PC-9 (cell line): ENCODE results near the gene FILIP1. TPM values are rescaled to one million over a fixed set of nuclear protein-coding genes. Genes with fewer than 3 reads are reported as not detected.

Source experiments
- Bru-seq: library from RNA; stranded (reverse); fragments of 400-500 nt; gene quantifications from one replicate; lab custom pipeline; 2021; lab: Mats Ljungman, UMichigan
- BruChase-seq, 2 experiments: library from RNA; stranded (reverse); fragments of 400-500 nt; gene quantifications; one replicate each; lab custom pipeline; 2021; lab: Mats Ljungman, UMichigan
- BruUV-seq: library from RNA; stranded (reverse); fragments of 400-500 nt; replicated peaks from 2 replicates; lab custom pipeline; 2021; lab: Mats Ljungman, UMichigan
- CTCF ChIA-PET: fragments of 300-600 bp; sonication (Branson Sonifier 250); formaldehyde crosslinking; loops from one replicate; lab custom pipeline; 2022; ENCODE audit warnings: antibody characterized with exemption; lab: Charles Lee
- POLR2A ChIA-PET: fragments of 300-600 bp; sonication (Branson Sonifier 250); formaldehyde crosslinking; loops from one replicate; lab custom pipeline; 2022; ENCODE audit warnings: antibody characterized with exemption; ENCODE audit not compliant: unreplicated experiment; lab: Charles Lee
- DNase-seq, 2 experiments: peaks; one replicate each; pipeline versions ENCODE4 v3.0.0 to v3.0.0-alpha.2; 2015 to 2022; ENCODE audit warnings: mixed read lengths in 1 of 2
- H2AFZ ChIP-seq: fragments of 200-600 bp; sonication (generic); 2 replicates; pipeline ENCODE4 v1.8.1; 2017; ENCODE audit warnings: antibody characterized with exemption
- H3F3A ChIP-seq: fragments of 200-600 bp; sonication (generic); 2 replicates; pipeline ENCODE4 v1.8.1; 2017; ENCODE audit warnings: antibody characterized with exemption, mild to moderate bottlenecking, low read depth; ENCODE audit not compliant: insufficient read depth
- H3K27ac ChIP-seq: fragments of 200-600 bp; sonication (generic); 2 replicates; pipeline ENCODE4 v1.6.1; 2016; ENCODE audit warnings: mixed run types
- H3K27me3 ChIP-seq: fragments of 200-600 bp; sonication (generic); 2 replicates; pipeline ENCODE4 v1.6.1; 2016; ENCODE audit warnings: low read depth, mixed run types; ENCODE audit not compliant: insufficient read depth
- H3K36me3 ChIP-seq: fragments of 200-600 bp; sonication (generic); 2 replicates; pipeline ENCODE4 v1.6.1; 2016; ENCODE audit warnings: low read depth, mixed run types
- H3K4me1 ChIP-seq: fragments of 200-600 bp; sonication (generic); replicated peaks from 2 replicates; pipeline ENCODE4 v1.6.1; 2016; ENCODE audit warnings: mixed run types; ENCODE audit not compliant: insufficient read depth
- H3K4me2 ChIP-seq: fragments of 200-600 bp; sonication (generic); 2 replicates; pipeline ENCODE4 v1.6.1; 2017; ENCODE audit warnings: mixed run types
- H3K4me3 ChIP-seq: fragments of 200-600 bp; sonication (generic); 2 replicates; pipeline ENCODE4 v1.6.1; 2016; ENCODE audit warnings: mixed run types
- H3K79me2 ChIP-seq: fragments of 200-600 bp; sonication (generic); 2 replicates; pipeline ENCODE4 v1.6.1; 2017; ENCODE audit warnings: low read depth, mixed run types
- H3K9me2 ChIP-seq: fragments of 200-600 bp; sonication (generic); 2 replicates; pipeline ENCODE4 v1.8.1; 2017; ENCODE audit warnings: mild to moderate bottlenecking; ENCODE audit not compliant: insufficient read depth
- H3K9me3 ChIP-seq: fragments of 200-600 bp; sonication (generic); 2 replicates; pipeline ENCODE4 v1.8.1; 2016; ENCODE audit warnings: low read depth; ENCODE audit not compliant: insufficient read depth
- H4K20me1 ChIP-seq: fragments of 200-600 bp; sonication (generic); 2 replicates; pipeline ENCODE4 v1.8.1; 2017; ENCODE audit not compliant: insufficient read depth
- EZH2 ChIP-seq: fragments of 200-600 bp; sonication (generic); IDR thresholded peaks from 2 replicates; pipeline ENCODE4 v1.8.0; 2017; ENCODE audit warnings: antibody characterized with exemption, low read depth
- intact Hi-C: fragments of 100-400 bp; cut with micrococcal nuclease; formaldehyde crosslinking; loops from one replicate; pipeline ENCODE4 v1.10.0; 2022; ENCODE audit not compliant: unreplicated experiment
- long read RNA-seq: library from polyadenylated mRNA; stranded (forward); transcript quantifications from one replicate; pipeline ENCODE4 v2.0.0, GENCODE V29; 2022
- total RNA-seq: library from RNA; stranded (reverse); gene quantifications from 2 replicates; pipeline ENCODE4 v1.2.3, GENCODE V29; 2021
- TF ChIP-seq, protein P1 (sequence below): fragments of 200-600 bp; sonication (generic); conservative IDR thresholded peaks from 2 replicates; pipeline ENCODE4 v1.6.1; 2017; ENCODE audit warnings: mixed run types, antibody characterized with exemption, mild to moderate bottlenecking, moderate library complexity

Gene FILIP1, protein sequence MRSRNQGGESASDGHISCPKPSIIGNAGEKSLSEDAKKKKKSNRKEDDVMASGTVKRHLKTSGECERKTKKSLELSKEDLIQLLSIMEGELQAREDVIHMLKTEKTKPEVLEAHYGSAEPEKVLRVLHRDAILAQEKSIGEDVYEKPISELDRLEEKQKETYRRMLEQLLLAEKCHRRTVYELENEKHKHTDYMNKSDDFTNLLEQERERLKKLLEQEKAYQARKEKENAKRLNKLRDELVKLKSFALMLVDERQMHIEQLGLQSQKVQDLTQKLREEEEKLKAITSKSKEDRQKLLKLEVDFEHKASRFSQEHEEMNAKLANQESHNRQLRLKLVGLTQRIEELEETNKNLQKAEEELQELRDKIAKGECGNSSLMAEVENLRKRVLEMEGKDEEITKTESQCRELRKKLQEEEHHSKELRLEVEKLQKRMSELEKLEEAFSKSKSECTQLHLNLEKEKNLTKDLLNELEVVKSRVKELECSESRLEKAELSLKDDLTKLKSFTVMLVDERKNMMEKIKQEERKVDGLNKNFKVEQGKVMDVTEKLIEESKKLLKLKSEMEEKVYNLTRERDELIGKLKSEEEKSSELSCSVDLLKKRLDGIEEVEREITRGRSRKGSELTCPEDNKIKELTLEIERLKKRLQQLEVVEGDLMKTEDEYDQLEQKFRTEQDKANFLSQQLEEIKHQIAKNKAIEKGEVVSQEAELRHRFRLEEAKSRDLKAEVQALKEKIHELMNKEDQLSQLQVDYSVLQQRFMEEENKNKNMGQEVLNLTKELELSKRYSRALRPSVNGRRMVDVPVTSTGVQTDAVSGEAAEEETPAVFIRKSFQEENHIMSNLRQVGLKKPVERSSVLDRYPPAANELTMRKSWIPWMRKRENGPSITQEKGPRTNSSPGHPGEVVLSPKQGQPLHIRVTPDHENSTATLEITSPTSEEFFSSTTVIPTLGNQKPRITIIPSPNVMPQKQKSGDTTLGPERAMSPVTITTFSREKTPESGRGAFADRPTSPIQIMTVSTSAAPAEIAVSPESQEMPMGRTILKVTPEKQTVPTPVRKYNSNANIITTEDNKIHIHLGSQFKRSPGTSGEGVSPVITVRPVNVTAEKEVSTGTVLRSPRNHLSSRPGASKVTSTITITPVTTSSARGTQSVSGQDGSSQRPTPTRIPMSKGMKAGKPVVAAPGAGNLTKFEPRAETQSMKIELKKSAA (N-terminal part only)
- total RNA-seq: 0.15 TPM in 1 of 2 replicates, not detected in the other
- Bru-seq, nascent RNA: percentile 10 among the genes with signal in this experiment
- BruChase-seq, experiment 1, labeled RNA remaining after a 2-hour chase: percentile 11 among the genes with signal in this experiment
- BruChase-seq, experiment 2, labeled RNA remaining after a 6-hour chase: percentile 8 among the genes with signal in this experiment
- long read RNA-seq, partial matches to known transcripts: 0 of 2 reads
- long read RNA-seq, other reads (novel, unspliced or antisense): 2 of 2 reads

DNA sequence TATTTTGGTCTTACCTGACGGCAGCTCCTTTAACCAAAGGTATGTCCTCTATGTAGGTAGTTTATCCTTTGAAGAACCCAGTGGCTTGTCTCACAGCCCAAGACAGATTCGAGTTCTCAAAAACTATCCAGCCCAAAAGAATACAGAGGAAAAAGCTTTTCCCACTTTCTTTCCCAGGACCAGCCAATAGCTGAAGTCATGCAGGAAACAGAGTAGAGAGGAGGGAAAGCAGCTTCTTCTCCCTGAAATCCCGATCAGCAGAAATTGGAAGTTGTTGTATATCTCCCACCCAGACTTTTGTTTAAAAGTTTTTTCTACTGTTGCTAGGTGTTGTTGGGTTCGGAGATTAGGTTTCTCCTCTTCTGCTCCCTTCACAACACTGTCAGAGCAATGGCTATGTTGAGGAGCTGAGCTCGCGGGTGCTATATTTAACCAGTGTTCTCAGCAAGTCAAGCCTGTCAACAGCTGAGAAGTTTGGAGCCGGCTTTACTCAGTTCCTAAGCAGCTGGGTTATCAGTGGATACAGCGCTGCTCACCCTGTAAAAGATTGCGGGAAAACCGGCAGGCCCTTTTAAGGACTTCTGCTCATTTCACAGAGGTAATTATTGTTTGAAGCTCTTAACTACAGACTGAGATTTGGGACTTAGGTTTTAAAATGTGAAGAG lies at the start of gene FILIP1:
Gene FILIP1 (minus strand): TSS at position 401 of the 665 bp plus-strand sequence. CDS start 78,828 bp downstream, outside the sequence.
- Histone ChIP-seq H3K27me3 (no peaks in the 10 kb centered on the region), H3F3A (no peaks in the 10 kb centered on the region), H3K27ac (no peak within 1 kb of the TSS), H3K4me1 (no peaks in the 10 kb centered on the region), H2AFZ (no peak within 1 kb of the TSS), H3K4me2 (no peak within 1 kb of the TSS), H3K36me3 (no peaks in the 10 kb centered on the region), H3K79me2 (no peaks in the 10 kb centered on the region), H3K4me3 (no peak within 1 kb of the TSS), H3K9me3 (no peaks in the 10 kb centered on the region), H3K9me2 (no peaks in the 10 kb centered on the region), H4K20me1 (no peaks in the 10 kb centered on the region)
- no peak for DNase-seq
- CTCF ChIA-PET: no interaction called here
- intact Hi-C loops: no loop called here
- TF ChIP-seq, protein P1, sequence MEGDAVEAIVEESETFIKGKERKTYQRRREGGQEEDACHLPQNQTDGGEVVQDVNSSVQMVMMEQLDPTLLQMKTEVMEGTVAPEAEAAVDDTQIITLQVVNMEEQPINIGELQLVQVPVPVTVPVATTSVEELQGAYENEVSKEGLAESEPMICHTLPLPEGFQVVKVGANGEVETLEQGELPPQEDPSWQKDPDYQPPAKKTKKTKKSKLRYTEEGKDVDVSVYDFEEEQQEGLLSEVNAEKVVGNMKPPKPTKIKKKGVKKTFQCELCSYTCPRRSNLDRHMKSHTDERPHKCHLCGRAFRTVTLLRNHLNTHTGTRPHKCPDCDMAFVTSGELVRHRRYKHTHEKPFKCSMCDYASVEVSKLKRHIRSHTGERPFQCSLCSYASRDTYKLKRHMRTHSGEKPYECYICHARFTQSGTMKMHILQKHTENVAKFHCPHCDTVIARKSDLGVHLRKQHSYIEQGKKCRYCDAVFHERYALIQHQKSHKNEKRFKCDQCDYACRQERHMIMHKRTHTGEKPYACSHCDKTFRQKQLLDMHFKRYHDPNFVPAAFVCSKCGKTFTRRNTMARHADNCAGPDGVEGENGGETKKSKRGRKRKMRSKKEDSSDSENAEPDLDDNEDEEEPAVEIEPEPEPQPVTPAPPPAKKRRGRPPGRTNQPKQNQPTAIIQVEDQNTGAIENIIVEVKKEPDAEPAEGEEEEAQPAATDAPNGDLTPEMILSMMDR: no peak
- TF ChIP-seq EZH2: no peak
- BruUV-seq: no TSS peak
- POLR2A ChIA-PET: no interaction called here

DNA sequence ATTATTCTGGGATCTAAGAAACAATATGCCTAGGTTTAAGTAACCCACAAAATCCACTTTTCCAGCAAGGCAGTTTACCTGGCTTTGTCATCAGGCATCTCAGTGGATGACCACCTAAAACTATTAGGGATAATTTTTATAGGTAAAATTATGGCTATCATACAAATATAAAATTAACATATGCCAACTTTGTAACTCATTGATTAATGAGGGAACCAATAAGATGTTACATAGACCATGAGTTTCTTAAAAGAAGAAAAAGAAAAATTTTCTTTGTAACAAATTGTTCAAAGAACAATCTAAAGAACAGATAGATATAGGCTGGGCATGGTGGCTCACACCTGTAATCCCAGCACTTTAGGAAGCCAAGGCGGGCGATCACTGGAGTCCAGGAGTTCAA lies 49.7 kb upstream of the FILIP1 start:
- no peak overlapping the region for H3K4me2 ChIP-seq
- no peaks in the 10 kb centered on the region for H3K79me2 ChIP-seq
- TF ChIP-seq, protein P1: no peak
- TF ChIP-seq EZH2: no peak
- H3K27ac ChIP-seq: no peak overlapping the region
- BruUV-seq: no TSS peak
- H2AFZ ChIP-seq: no peak overlapping the region
- no peak for DNase-seq
- no peak overlapping the region for H3K4me3 ChIP-seq
- CTCF ChIA-PET: no interaction called here
- no peaks in the 10 kb centered on the region for H4K20me1 ChIP-seq
- H3K9me3 ChIP-seq: no peaks in the 10 kb centered on the region
- H3K4me1 ChIP-seq: no peaks in the 10 kb centered on the region
- H3K9me2 ChIP-seq: no peaks in the 10 kb centered on the region
- H3F3A ChIP-seq: no peaks in the 10 kb centered on the region
- no peaks in the 10 kb centered on the region for H3K36me3 ChIP-seq
- intact Hi-C loops: no loop called here
- POLR2A ChIA-PET: no interaction called here
- no peaks in the 10 kb centered on the region for H3K27me3 ChIP-seq
